ENCODE measurements around the gene FANCC. TPM values are rescaled to one million over a fixed set of nuclear protein-coding genes. Genes with fewer than 3 reads are reported as not detected.

FANCC gene
- total and polyA plus RNA-seq, 2 of the 8 experiments (the other 6 are each of a cell fraction or from before 2014, with no cell fraction given): 7.8 to 15.2 TPM

DNA sequence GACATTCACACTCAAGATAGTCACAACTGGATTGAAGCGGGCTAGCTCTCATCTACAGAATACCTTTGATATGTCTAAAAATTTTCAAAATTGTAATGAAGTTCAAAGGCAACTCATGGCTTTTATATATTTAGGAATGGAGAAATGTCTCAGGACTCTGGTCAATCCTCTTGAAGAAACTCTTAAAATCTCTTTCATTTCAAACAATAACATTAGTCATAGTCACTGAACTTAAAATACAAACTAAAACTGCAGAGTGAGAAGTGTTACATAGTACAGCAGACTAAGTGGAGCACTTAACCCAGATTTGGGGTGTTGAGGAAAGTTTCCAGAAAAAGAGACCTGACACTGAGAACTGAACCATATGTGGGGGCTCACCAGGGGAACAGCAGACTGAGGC is 20.7 kb downstream of the FANCC start:
- H2BK15ac ChIP-seq (ENCODE audit: low read length): no peak overlapping the region
- H3K4ac ChIP-seq (replicated peaks; ENCODE audit: insufficient read length, low read depth, low read length): no peak overlapping the region
- H2BK120ac ChIP-seq (replicated peaks; ENCODE audit: low read depth, low read length): no peak overlapping the region
- no peaks in the 10 kb centered on the region for H3K9me3 ChIP-seq (ENCODE audit: insufficient read depth in 2 of 2, low read depth in 1 of 2, low read length in 1 of 2)
- DNase-seq (ENCODE audit: low read depth in 1 of 2, low spot score in 2 of 2) (no peak), FAIRE-seq (no peak)
- H4K20me1 ChIP-seq (replicated peaks in 1 of 2; ENCODE audit: control insufficient read depth in 1 of 2, insufficient read depth in 2 of 2, low read length in 2 of 2): no peaks in the 10 kb centered on the region
- no peak overlapping the region for H2BK12ac ChIP-seq (ENCODE audit: low read depth, low read length)
- H3K4me1 ChIP-seq (replicated peaks in 1 of 4; ENCODE audit: control insufficient read depth in 3 of 4, insufficient read depth in 4 of 4, low read length in 3 of 4): no peaks in the 10 kb centered on the region
- no peak overlapping the region for H3K9ac ChIP-seq (replicated peaks in 1 of 4; ENCODE audit: extremely low read depth in 1 of 4, low read depth in 3 of 4, low read length in 3 of 4)
- H3K56ac ChIP-seq (replicated peaks; ENCODE audit: insufficient read length, low read depth, low read length): no peak overlapping the region
- no peak overlapping the region for H3K4me2 ChIP-seq (ENCODE audit: insufficient read depth in 1 of 2, low read depth in 2 of 2, low read length in 2 of 2)
- no peak overlapping the region for H2AFZ ChIP-seq (ENCODE audit: low read length)
- no peaks in the 10 kb centered on the region; the same call in 1 of the 2 replicates for H3K79me1 ChIP-seq (ENCODE audit: low read depth, low read length)
- no peaks in the 10 kb centered on the region for H3K36me3 ChIP-seq (ENCODE audit: control insufficient read depth in 2 of 4, insufficient read depth in 4 of 4, low read length in 3 of 4)
- no peak overlapping the region for H2AK5ac ChIP-seq (ENCODE audit: low read depth, low read length)
- H3K79me2 ChIP-seq (ENCODE audit: control insufficient read depth in 1 of 2, insufficient read depth in 2 of 2, low read length in 2 of 2): peaks cover 0 to 7% of the 10 kb centered on the region in 2 experiments; a peak in 1 of 4 replicates
- WGBS, 2 experiments (ENCODE audit: extremely low coverage in 1 of 2, insufficient coverage in 1 of 2, insufficient read length in 1 of 2, insufficient replicate concordance in 2 of 2, low coverage in 1 of 2, low lambda C conversion rate in 2 of 2, missing lambda C conversion rate in 1 of 2): 96% methylated on average over 1 of the region's 1 CpG; no CpG with 5 or more reads in 1 of the 2 experiments
- H4K91ac ChIP-seq (replicated peaks; ENCODE audit: insufficient read length, low read length): no peak overlapping the region
- no peak overlapping the region for H3K27ac ChIP-seq (ENCODE audit: low read depth, low read length)
- no peak overlapping the region for H4K5ac ChIP-seq (ENCODE audit: insufficient read length, low read depth, low read length)
- no peak overlapping the region for H3K18ac ChIP-seq (ENCODE audit: extremely low read depth, low read length)
- ChIA-PET CTCF (ENCODE audit: partially characterized antibody) (no interaction called here), POLR2A (ENCODE audit: partially characterized antibody) (no interaction called here)
- no peak overlapping the region for H3K4me3 ChIP-seq (ENCODE audit: extremely low read depth in 1 of 4, insufficient read depth in 2 of 4, low read depth in 3 of 4, low read length in 4 of 4)
- H2BK20ac ChIP-seq (ENCODE audit: low read length): no peak overlapping the region
- H3K23ac ChIP-seq (ENCODE audit: insufficient read length): no peak overlapping the region
- H3K23me2 ChIP-seq (ENCODE audit: low read depth, low read length): no peaks in the 10 kb centered on the region
- H4K8ac ChIP-seq (ENCODE audit: extremely low read depth, insufficient read depth, low read length): no peak overlapping the region
- H3K27me3 ChIP-seq (replicated peaks in 1 of 4; ENCODE audit: control insufficient read depth in 3 of 4, extremely low read depth in 1 of 4, insufficient read depth in 3 of 4, low read length in 3 of 4): no peaks in the 10 kb centered on the region
- H2BK5ac ChIP-seq (ENCODE audit: low read depth, low read length): no peak overlapping the region
- no peak overlapping the region for H3K14ac ChIP-seq (ENCODE audit: insufficient read length)
- TF ChIP-seq SRF (IDR thresholded peaks at IDR 0.05; ENCODE audit: low read depth, low read length) (no peak), NRF1 (IDR thresholded peaks at IDR 0.05; ENCODE audit: low read depth, low read length) (no peak), RBBP5 (IDR thresholded peaks at IDR 0.05; ENCODE audit: borderline replicate concordance, low read depth, low read length) (no peak), JUN (IDR thresholded peaks at IDR 0.05; ENCODE audit: low read depth, low read length) (no peak), HDAC2 (IDR thresholded peaks at IDR 0.05; ENCODE audit: borderline replicate concordance in 1 of 2, low read depth in 2 of 2, low read length in 2 of 2) (no peak), SP2 (IDR thresholded peaks at IDR 0.05; ENCODE audit: low read length) (no peak), CTBP2 (IDR thresholded peaks at IDR 0.05; ENCODE audit: borderline replicate concordance, insufficient read depth, insufficient read length, low read length) (no peak), TAF1 (IDR thresholded peaks at IDR 0.05; ENCODE audit: low read depth, low read length) (no peak), SIN3A (conservative IDR thresholded peaks at IDR 0.05 in 1 of 2, IDR thresholded peaks at IDR 0.05 in 1 of 2; ENCODE audit: low read depth in 1 of 2, low read length in 2 of 2) (no peak), CHD1 (IDR thresholded peaks at IDR 0.05; ENCODE audit: low read depth, low read length) (no peak), KDM1A (IDR thresholded peaks at IDR 0.05; ENCODE audit: borderline replicate concordance, low read length) (no peak), NANOG (IDR thresholded peaks at IDR 0.05; ENCODE audit: insufficient read depth, low read depth, low read length, poor library complexity, severe bottlenecking) (no peak)
